ENCODE data around the gene TRIL.

DNA sequence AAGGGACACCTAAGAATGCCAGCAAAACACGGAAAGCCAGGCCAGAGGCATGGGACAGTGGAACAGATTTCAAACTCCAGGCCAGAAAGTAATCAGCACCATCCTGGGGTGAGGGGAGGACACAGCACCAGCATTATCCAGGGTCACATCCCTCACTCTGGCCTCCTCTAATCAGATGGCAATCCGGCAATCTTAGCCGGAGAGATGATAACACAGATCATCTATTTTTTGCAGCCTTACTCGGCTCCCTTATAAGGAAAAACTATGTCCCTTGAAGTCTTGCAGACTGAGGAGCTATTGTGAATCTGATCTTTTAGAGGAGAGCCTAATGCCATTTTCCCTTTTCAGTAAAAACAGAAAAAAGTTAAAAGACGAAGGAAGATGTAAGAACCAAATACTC, 16.5 kb downstream of the TRIL start:
- TF ChIP-seq POLR2A (IDR thresholded peaks at IDR 0.05) = no peak
- TF ChIP-seq, protein P1, sequence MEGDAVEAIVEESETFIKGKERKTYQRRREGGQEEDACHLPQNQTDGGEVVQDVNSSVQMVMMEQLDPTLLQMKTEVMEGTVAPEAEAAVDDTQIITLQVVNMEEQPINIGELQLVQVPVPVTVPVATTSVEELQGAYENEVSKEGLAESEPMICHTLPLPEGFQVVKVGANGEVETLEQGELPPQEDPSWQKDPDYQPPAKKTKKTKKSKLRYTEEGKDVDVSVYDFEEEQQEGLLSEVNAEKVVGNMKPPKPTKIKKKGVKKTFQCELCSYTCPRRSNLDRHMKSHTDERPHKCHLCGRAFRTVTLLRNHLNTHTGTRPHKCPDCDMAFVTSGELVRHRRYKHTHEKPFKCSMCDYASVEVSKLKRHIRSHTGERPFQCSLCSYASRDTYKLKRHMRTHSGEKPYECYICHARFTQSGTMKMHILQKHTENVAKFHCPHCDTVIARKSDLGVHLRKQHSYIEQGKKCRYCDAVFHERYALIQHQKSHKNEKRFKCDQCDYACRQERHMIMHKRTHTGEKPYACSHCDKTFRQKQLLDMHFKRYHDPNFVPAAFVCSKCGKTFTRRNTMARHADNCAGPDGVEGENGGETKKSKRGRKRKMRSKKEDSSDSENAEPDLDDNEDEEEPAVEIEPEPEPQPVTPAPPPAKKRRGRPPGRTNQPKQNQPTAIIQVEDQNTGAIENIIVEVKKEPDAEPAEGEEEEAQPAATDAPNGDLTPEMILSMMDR (IDR thresholded peaks at IDR 0.05) = no peak

Data from esophagus squamous epithelium (tissue), 4 donors.